BJ (cell line): ENCODE measurements around the gene MID1. TPM values are rescaled to one million over a fixed set of nuclear protein-coding genes. Genes with fewer than 3 reads are reported as not detected.

Experiments used
- CTCF ChIA-PET: fragments of 350-600 bp; formaldehyde crosslinking; extraction: SDS; loops from one replicate; lab custom pipeline; 2021; ENCODE audit warnings: antibody characterized with exemption, inconsistent platforms; lab: Yijun Ruan, JAX
- POLR2A ChIA-PET: fragments of 300-600 bp; sonication (Branson Sonifier 250); formaldehyde crosslinking; extraction: SDS; loops from one replicate; lab custom pipeline; 2021; ENCODE audit warnings: antibody characterized with exemption; lab: Charles Lee
- DNase-seq: peaks from one replicate; pipeline ENCODE4 v3.0.0-alpha.2; 2011; ENCODE audit warnings: low read depth
- H3K27me3 ChIP-seq: 2 replicates; pipeline ENCODE4 v1.6.0; 2011; ENCODE audit warnings: low read length; ENCODE audit not compliant: control insufficient read depth, insufficient read depth
- H3K36me3 ChIP-seq: 2 replicates; pipeline ENCODE4 v1.5.1; 2011; ENCODE audit warnings: low read length; ENCODE audit not compliant: control insufficient read depth, insufficient read depth
- H3K4me3 ChIP-seq: 2 replicates; pipeline ENCODE4 v1.5.1; 2011; ENCODE audit warnings: low read depth, mild to moderate bottlenecking, control low read depth, low read length
- CTCF ChIP-seq: IDR thresholded peaks from 2 replicates; pipeline ENCODE4 v1.5.1; 2011; ENCODE audit warnings: low read depth, mild to moderate bottlenecking, control low read depth, inconsistent platforms, low read length, moderate library complexity; ENCODE audit not compliant: insufficient read depth
- polyA plus RNA-seq: library from polyadenylated mRNA; depleted of rRNA; stranded (reverse); fragments of >200 nt; gene quantifications from 2 replicates; pipeline ENCODE4 v1.2.3, GENCODE V29; 2011

The MID1 gene
- polyA plus RNA-seq, 1 experiment: 42.6 TPM

GRCh38 chrX:10507876-10508275 lies 112.5 kb downstream of the MID1 start:
- no peak for TF ChIP-seq CTCF
- Histone ChIP-seq H3K4me3 (no peak overlapping the region), H3K36me3 (no peaks in the 10 kb centered on the region), H3K27me3 (no peaks in the 10 kb centered on the region)
- ChIA-PET POLR2A (no interaction called here), CTCF (no interaction called here)
- DNase-seq: no peak

DNA sequence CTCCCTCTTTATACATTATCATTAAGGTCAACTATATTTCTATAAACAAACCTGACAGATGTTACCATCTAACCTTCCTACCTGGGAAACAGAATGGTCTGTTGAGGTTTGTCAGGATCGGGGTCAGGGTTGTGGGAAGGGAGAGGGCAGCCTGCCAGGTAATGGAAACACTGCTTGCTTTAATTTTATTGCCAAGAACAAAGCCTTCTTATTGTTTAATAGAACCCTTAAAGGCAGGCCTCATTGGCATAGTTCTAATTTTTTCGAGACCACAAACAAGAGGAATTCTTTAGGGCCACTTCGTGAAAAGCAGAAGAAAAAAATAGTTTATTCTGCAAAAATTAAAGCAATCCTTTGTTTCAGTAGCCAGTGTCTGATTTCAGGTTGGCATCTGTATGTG lies 113.2 kb downstream of the MID1 start:
- no peak overlapping the region for H3K4me3 ChIP-seq
- no peaks in the 10 kb centered on the region for H3K27me3 ChIP-seq
- no peak for DNase-seq
- ChIA-PET POLR2A (no interaction called here), CTCF (no interaction called here)
- no peaks in the 10 kb centered on the region for H3K36me3 ChIP-seq
- TF ChIP-seq CTCF: no peak

DNA sequence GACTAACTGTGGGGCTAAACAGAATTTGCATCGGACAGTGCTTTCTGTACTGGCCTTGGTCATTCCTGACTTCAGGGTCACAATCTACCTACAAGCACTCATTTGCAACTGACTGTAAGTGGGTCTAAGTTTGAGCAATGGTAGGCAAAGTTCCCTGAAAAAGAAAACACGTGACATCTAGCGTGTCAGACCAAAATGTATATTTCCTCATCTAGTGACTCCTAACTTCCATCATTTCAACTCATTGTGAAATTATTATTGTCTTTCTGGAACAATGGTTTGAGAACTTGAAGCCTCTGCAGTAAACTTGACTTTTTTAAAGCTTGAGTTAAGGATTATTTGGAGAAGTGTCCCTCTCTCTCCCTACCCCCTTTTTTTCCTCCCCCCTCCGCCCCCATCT lies 113.6 kb downstream of the MID1 start:
- Histone ChIP-seq H3K36me3 (no peaks in the 10 kb centered on the region), H3K4me3 (no peak overlapping the region), H3K27me3 (no peaks in the 10 kb centered on the region)
- TF ChIP-seq CTCF: no peak
- DNase-seq: no peak
- ChIA-PET CTCF (no interaction called here), POLR2A (interaction anchor here (1.2 kb wide), 1 partner anchor 10 kb away, joined by 3 read pairs; no protein-coding TSS in a partner anchor)

GRCh38 chrX:10505726-10506125 lies 114.7 kb downstream of the MID1 start:
- ChIA-PET POLR2A (interaction anchor here (1.2 kb wide), 1 partner anchor 9 kb away, joined by 3 read pairs; no protein-coding TSS in a partner anchor), CTCF (no interaction called here)
- no peak for DNase-seq
- no peak overlapping the region for H3K4me3 ChIP-seq
- no peaks in the 10 kb centered on the region for H3K36me3 ChIP-seq
- TF ChIP-seq CTCF: no peak
- no peaks in the 10 kb centered on the region for H3K27me3 ChIP-seq

GRCh38 chrX:10502961-10503360 lies 117.4 kb downstream of the MID1 start:
- ChIA-PET CTCF (no interaction called here), POLR2A (no interaction called here)
- Histone ChIP-seq H3K27me3 (no peaks in the 10 kb centered on the region), H3K4me3 (no peak overlapping the region), H3K36me3 (no peaks in the 10 kb centered on the region)
- DNase-seq: no peak
- no peak for TF ChIP-seq CTCF
